HG03139 (cell line): ENCODE data around the gene FOXP4.

ENCODE experiments used
- ATAC-seq: cut with Tn5 transposase; IDR thresholded peaks from one replicate; pipeline ENCODE4 v1.9.1; 2021; ENCODE audit not compliant: unreplicated experiment

The FOXP4 gene

DNA sequence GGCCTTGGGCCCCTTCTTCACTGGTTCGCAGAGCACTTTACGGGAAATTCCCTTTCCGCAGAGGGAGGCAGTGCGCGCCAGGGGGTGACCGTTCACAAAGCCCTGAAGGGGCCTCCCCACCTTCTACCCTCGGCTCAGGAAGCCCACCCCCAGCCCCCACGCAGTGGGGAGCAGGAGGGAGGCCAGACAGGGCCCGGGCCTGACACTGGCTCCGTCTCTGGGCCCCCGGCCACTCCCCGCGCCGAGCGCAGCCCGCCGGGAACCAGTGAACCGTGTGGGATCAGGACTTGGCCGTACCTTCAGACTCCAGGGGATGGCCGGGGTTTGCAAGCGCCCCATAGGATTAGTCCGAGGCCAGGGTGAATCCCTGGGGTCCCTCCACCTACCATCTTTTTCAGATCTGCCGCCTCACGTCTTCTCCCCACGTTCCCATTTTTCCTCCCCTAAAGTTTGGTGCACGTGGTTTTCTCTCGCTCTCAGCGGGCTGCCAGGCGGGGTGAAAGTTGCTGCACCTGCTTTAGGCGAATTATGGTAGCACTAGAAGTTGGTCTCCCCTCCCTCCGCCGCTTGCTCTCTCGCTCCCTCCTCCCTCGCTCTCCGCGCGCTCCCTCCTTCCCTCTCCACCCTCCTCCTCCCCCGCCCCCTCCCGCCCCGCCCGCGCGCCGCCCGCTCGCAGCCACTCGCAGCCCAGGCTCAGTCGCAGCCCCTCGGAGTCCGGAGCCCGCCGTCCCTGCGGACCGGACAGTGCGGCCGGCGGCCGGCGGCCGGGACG is at the start of gene FOXP4:
Gene FOXP4 (plus strand): TSS at position 679 of the 772 bp plus-strand sequence. CDS start 19,380 bp downstream, outside the sequence.
- ATAC-seq = peak; percentile 63

GRCh38 chr6:41497573-41497972 is 48.6 kb upstream of the FOXP4 start:
- ATAC-seq = no peak

DNA sequence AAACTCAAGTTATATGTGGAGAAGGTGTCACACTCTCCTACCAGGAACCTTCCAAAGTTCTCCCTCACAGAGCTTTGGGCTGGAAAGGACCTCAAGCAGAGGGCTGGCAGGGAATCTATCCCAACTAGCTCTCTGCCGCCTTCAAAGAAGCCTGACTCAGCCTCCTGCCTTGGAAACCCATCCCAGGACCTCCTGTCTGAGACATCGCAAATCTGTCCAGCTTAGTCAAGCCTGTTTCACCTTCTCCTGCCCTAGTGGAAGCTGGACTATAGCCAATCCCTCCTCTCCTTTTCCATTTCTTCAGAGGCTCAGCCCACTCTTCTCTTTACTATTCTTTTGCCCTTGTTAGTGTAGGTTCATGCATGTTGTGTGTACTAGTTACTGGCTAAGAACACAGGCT is 48.2 kb upstream of the FOXP4 start:
- no peak for ATAC-seq

GRCh38 chr6:41498968-41499599 is 47.1 kb upstream of the FOXP4 start:
- ATAC-seq = no peak

DNA sequence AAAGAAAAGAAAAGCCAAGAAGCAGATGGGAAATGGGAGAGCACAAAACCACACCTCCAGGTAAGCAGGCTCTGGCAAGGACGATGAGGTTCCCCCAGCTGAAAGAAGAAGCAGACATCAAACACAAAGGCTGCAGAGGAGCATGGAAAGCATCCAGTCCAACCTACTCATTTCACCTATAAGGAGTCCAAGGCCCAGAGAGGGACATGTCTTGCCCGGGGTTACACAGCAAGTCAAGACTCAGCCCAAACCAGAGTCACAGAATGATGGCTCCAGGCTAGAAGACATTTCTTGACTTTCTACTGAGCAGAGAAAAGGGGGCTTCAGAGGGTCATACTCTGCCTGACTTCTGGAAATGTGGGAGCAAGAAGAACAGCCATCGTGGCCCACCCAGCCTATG is 45.6 kb upstream of the FOXP4 start:
- no peak for ATAC-seq

DNA sequence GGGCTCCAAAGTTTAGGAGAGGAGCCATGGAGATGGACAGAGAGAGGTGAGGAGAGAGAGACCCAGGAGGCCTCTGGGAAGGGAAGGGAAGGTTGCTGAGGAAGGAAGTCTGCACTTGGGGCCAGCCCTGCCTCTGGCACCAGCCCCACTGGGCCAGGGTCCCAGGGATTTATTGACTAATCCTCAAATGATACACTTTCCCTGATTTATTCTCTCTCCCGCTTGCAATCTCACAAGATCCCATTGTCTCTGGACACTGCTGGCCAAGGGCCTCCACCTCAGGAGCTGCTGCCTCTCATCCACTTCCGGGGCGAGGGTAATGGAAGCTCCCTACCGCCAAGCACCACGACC is 43.6 kb upstream of the FOXP4 start:
- ATAC-seq = no peak

DNA sequence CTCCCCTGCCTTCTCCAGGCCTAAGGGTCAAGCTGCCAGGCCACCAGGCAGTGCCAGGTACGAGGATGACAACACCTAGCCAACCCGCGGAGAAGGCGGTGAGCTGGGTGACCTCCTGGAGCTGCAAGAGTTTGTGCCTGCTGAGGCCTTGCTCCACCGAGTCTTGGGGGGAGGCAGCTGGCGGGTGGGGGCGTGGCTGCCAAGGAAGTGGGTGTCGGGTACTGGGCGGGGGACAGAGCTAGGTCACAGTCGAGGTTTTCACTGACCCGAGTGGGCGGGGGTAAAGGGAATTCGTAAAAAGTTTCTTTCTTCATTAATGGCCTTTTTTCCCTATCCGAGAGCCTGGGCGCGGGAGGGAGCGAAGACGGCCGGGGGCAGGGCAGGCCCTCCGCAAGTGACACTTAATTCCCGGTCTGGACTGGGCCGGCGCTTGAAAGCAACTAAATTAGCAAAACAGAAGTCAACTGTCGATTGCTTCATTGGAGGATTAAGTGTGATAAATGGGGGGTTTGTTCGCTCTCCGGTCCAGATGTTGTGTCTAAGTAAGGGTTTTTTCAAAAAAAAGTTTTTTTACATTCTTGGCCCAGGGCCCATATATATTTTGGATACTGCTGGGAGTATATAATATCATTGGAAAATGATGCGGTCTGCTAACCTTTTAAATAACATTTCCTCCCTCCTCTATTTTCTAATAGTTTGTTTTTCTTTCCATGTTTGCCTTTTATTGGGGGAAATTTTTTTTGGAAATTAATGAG is 43.1 kb upstream of the FOXP4 start:
- ATAC-seq = no peak

GRCh38 chr6:41503827-41504465 is 42.2 kb upstream of the FOXP4 start:
- ATAC-seq = no peak

DNA sequence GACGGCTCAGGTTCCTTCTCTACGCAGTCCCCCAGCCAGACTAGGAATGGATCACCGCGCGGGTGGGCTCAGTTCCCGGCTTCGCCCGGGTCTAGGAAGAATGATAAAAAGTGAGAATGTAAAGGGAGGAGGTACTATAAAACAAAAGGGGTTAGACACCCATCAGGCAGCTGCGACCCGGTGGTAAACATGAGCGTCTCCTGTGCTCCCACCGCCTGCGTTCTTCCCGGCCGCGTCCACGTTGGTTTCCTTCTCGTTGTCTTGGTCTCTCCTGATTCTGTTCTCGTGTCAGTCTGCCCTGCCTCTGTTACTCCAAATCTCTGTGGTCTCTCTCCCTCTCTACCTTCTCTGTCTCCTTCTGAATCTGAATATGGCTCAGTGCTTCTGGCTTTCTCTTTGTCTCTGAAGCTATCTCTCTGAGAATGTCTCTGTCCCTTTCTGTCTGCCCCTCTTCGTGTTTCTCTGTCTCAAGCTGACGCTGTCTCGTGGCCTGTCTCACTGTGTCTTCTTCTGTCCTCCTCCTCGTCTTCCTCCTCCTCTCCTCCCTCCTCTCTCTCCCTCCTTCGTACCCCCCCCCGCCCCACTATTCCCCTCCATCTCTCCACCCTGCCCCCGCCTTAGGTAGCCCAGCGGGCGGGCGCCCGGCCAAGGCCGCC is 41.6 kb upstream of the FOXP4 start:
- ATAC-seq = no peak

GRCh38 chr6:41505122-41506049 is 40.8 kb upstream of the FOXP4 start:
- ATAC-seq = no peak

- no peak for ATAC-seq
Measured at GRCh38 chr6:41508479-41508878, 37.7 kb upstream of the FOXP4 start.

DNA sequence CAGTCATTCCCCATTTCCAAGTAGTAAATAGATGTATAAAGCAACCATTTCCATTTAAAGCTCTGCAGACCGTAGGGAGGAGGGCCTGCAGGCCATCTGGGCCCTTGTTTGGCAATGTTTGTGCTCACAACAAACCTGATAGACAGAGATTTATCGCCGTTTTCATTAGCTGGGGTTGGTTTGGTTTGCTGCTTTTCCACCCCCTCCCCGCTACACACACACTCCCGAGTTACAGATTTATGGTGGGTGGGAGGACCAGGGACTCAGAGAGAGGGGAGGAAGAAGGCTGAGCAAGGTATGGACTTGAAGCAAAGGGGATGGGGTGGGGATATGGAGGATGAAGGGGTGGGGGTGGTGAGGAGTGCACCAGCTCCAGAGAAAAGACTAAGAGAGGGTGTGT is 36.6 kb upstream of the FOXP4 start:
- ATAC-seq = no peak

DNA sequence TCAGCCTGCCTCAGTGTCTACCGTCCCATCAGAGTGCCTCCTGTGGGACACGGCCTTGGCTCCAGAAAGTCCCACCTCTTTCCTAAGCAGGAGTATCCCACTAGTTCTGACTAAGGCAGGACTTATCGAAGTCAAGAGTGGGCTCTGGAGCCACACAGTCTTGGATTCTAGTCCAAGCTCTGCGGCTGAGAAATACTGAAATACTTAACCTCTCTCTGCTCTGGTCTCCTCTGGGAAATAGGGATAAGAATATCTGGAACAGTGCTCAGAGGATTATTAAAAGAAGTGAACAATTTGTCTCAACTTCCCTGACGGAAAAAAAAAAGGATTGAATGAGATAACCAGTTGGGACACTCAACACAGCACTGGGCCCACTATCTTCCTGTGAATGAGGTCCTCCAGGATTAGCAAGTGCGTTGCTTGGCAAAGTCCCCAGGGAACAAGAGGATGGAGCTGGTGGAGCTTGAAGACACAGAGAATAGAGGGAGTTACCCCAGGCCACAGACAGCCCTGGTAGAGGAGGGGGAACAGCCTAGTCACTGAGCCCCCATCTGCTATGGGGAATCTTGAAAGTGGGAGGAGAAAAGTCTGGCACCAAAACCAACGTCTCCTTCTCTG is 34.6 kb upstream of the FOXP4 start:
- no peak for ATAC-seq

- ATAC-seq = no peak
Measured at GRCh38 chr6:41512146-41512701, 34.0 kb upstream of the FOXP4 start.

GRCh38 chr6:41515995-41516394 is 30.2 kb upstream of the FOXP4 start:
- no peak for ATAC-seq

DNA sequence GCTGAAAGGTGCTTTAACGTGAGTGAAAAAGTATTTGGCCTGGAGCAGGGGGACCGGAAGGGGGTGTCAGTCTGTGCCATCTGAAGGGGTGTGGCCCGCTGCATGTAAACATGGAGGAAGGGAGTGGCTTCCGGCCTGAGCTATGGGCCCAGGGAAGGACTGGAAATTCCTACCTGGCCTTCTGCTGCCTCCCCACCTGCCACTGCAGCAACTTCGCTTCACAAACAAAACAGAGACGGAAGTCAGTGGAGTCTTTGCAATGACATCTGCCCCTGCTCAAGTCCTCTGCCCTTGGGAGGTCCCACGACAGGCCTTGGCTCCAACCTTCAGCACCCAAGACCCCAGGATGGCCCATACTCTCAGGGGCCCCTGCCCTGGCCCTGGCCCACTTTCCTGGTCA is 28.1 kb upstream of the FOXP4 start:
- ATAC-seq = no peak

GRCh38 chr6:41519305-41519744 is 26.9 kb upstream of the FOXP4 start:
- ATAC-seq = no peak

DNA sequence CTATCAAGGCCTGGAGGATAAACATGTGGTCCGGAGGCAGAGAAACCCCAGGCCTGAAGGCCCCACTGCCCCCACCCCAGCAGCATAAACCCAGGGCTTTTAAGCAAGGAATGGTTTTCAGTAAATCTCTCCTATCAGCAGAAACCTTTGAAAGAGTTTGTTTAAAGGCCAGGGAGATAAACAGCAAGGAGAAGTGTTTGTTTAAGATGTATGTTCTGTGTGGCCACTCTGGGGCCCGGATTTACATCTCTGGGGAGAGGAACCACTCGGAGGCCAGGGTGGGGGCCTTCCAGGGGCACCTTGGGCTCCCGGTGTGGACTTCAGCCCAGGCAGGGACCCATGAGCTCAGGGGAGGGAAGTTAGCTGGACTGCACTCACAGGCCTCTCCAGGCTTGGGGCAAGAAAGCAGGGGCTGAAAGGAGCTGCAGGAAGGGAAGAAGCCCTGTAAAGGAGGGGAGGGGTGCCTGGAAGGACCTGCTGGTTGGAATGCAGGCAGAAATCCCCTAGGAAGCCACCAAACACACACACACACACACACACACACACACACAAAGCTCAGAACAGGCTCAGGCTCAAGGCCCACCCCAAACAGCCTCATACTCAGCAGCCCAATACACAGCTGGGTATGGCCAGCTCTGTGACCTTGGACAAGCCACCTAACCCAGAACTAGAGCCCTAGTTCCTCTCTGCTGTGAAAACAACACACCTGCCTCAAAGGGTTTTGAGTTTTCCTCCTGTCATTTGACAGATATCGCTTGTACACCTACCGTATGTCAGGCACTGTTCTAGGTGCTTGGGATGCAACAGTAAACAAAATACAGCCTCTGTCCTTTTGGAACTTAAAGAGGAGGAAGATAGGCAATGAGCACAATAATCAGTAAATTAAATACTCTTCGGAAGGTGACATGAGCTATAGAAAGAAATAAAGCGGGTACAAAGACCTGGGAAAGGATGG is 26.2 kb upstream of the FOXP4 start:
- no peak for ATAC-seq
